GM23338 (cell line): ENCODE results near the gene BLACAT1. TPM values are rescaled to one million over a fixed set of nuclear protein-coding genes. Genes with fewer than 3 reads are reported as not detected.

Experiments
- ATAC-seq: fragments of 200-7000 bp; cut with Tn5 transposase; 3 replicates; pipeline ENCODE4 v1.9.1; 2020
- DNase-seq: peaks from one replicate; pipeline ENCODE4 v3.0.0-alpha.2; 2015; ENCODE audit warnings: low spot score
- H2AFZ ChIP-seq: fragments of 200-600 bp; sonication (generic); 2 replicates; pipeline ENCODE4 v1.8.0; 2016; ENCODE audit warnings: antibody characterized with exemption, mild to moderate bottlenecking, moderate library complexity
- H3F3A ChIP-seq: fragments of 200-600 bp; sonication (generic); replicated peaks from 2 replicates; pipeline ENCODE4 v1.8.0; 2017; ENCODE audit warnings: antibody characterized with exemption, mixed run types, low read depth
- H3K27ac ChIP-seq: fragments of 200-600 bp; sonication (generic); 2 replicates; pipeline ENCODE4 v1.6.1; 2016; ENCODE audit warnings: low read depth
- H3K27me3 ChIP-seq: fragments of 200-600 bp; sonication (generic); 2 replicates; pipeline ENCODE4 v1.8.0; 2016; ENCODE audit warnings: mild to moderate bottlenecking, mixed run types, moderate library complexity; ENCODE audit not compliant: insufficient read depth
- H3K36me3 ChIP-seq: fragments of 200-600 bp; sonication (generic); 2 replicates; pipeline ENCODE4 v1.8.0; 2016; ENCODE audit warnings: mild to moderate bottlenecking; ENCODE audit not compliant: insufficient read depth
- H3K4me1 ChIP-seq: fragments of 200-600 bp; sonication (generic); 2 replicates; pipeline ENCODE4 v1.8.0; 2016; ENCODE audit warnings: mild to moderate bottlenecking, moderate library complexity; ENCODE audit not compliant: insufficient read depth
- H3K4me2 ChIP-seq: fragments of 200-600 bp; sonication (generic); 2 replicates; pipeline ENCODE4 v1.7.1; 2017; ENCODE audit warnings: mixed run types
- H3K4me3 ChIP-seq: fragments of 200-600 bp; sonication (generic); 2 replicates; pipeline ENCODE4 v1.6.1; 2016; ENCODE audit warnings: mixed run types
- H3K79me2 ChIP-seq: fragments of 200-600 bp; sonication (generic); replicated peaks from 2 replicates; pipeline ENCODE4 v1.8.0; 2017; ENCODE audit warnings: mild to moderate bottlenecking; ENCODE audit not compliant: insufficient read depth
- H3K9me2 ChIP-seq: fragments of 200-600 bp; sonication (generic); 2 replicates; pipeline ENCODE4 v1.8.0; 2017; ENCODE audit not compliant: insufficient read depth
- H4K20me1 ChIP-seq: fragments of 200-600 bp; sonication (generic); replicated peaks from 2 replicates; pipeline ENCODE4 v1.8.0; 2017; ENCODE audit warnings: mild to moderate bottlenecking; ENCODE audit not compliant: insufficient read depth
- H3K27ac Mint-ChIP-seq: 2 replicates; pipeline ENCODE4 v1.8.0; 2020; ENCODE audit warnings: inconsistent platforms, mild to moderate bottlenecking, moderate library complexity, mixed read lengths
- H3K27me3 Mint-ChIP-seq: 3 replicates; pipeline ENCODE4 v1.8.0; 2022; ENCODE audit warnings: low read depth, mild to moderate bottlenecking, moderate library complexity, mixed read lengths, inconsistent platforms; ENCODE audit not compliant: insufficient read depth, poor library complexity
- H3K36me3 Mint-ChIP-seq: 3 replicates; pipeline ENCODE4 v1.8.0; 2021; ENCODE audit warnings: low read depth, mild to moderate bottlenecking, inconsistent platforms, moderate library complexity, mixed read lengths
- H3K4me1 Mint-ChIP-seq: 3 replicates; pipeline ENCODE4 v1.8.0; 2020; ENCODE audit warnings: mild to moderate bottlenecking, inconsistent platforms, mixed read lengths
- H3K4me3 Mint-ChIP-seq: 3 replicates; pipeline ENCODE4 v1.8.0; 2021; ENCODE audit warnings: moderate library complexity, mild to moderate bottlenecking, inconsistent platforms, mixed read lengths
- H3K9me3 Mint-ChIP-seq: 3 replicates; pipeline ENCODE4 v1.8.0; 2020; ENCODE audit warnings: moderate library complexity, mild to moderate bottlenecking, inconsistent platforms, mixed read lengths
- CREB1 ChIP-seq: fragments of 250-450 bp; sonication (Bioruptor Pico); IDR thresholded peaks from 2 replicates; pipeline ENCODE4 v1.5.0; 2020; ENCODE audit warnings: low read depth, mild to moderate bottlenecking, moderate library complexity
- CTCF ChIP-seq, 2 experiments: fragments of 200-600 bp in 1 of 2; sonication (generic) in 1 of 2; conservative IDR thresholded peaks; 2 replicates each; pipeline versions ENCODE4 v1.5.1 to v1.6.1; 2016 to 2017; ENCODE audit warnings: antibody characterized with exemption in 2 of 2, low read depth in 2 of 2, mild to moderate bottlenecking in 2 of 2, moderate library complexity in 1 of 2
- JUNB ChIP-seq: IDR thresholded peaks from one replicate; pipeline ENCODE4 v1.6.1; 2016; ENCODE audit warnings: antibody characterized with exemption; ENCODE audit not compliant: unreplicated experiment
- POLR2AphosphoS5 ChIP-seq: IDR thresholded peaks from 2 replicates; pipeline ENCODE4 v1.6.1; 2016; ENCODE audit warnings: antibody characterized with exemption, low read depth
- ZNF114 ChIP-seq: fragments of 250-450 bp; sonication (Bioruptor Pico); IDR thresholded peaks from 2 replicates; pipeline ENCODE4 v1.5.0; 2020; ENCODE audit warnings: mild to moderate bottlenecking, moderate library complexity
- ZNF331 ChIP-seq: fragments of 250-450 bp; sonication (Bioruptor Pico); IDR thresholded peaks from 2 replicates; pipeline ENCODE4 v1.5.0; 2020; ENCODE audit warnings: low read depth, mild to moderate bottlenecking, moderate library complexity
- polyA plus RNA-seq: library from polyadenylated mRNA; unstranded; fragments of >200 nt; fragmentation: Nextera tagmentation; extraction: Ambion mirVana; gene quantifications from 2 replicates; pipeline ENCODE4 v1.2.1, GENCODE V29; 2016
- total RNA-seq: library from RNA; depleted of rRNA; stranded (reverse); fragments of >200 nt; shearing (Covaris generic); gene quantifications from 2 replicates; pipeline ENCODE4 v1.2.3, GENCODE V29; 2014

Gene BLACAT1
- total and polyA plus RNA-seq, 2 experiments from 2014 or later: 1.6 to 6.2 TPM

GRCh38 chr1:205505076-205505729 is 49.4 kb upstream of the BLACAT1 start:
- H3K79me2 ChIP-seq: peaks cover 39% of the 10 kb centered on the region
- Mint-ChIP-seq H3K4me1 (peaks cover 57% of the 10 kb centered on the region), H3K27me3 (peaks cover 2% of the 10 kb centered on the region), H3K27ac (peak overlapping the region; percentile 88), H3K4me3 (peak overlapping the region; percentile 79), H3K36me3 (peaks cover 14% of the 10 kb centered on the region; the same call in 2 of the 3 replicates), H3K9me3 (no peaks in the 10 kb centered on the region; the same call in 2 of the 3 replicates)
- peak overlapping the region; percentile 87 for H3K27ac ChIP-seq
- H4K20me1 ChIP-seq: peaks cover 12% of the 10 kb centered on the region
- DNase-seq (peak; percentile 73), ATAC-seq (peak; percentile 42)
- 0 out of 2 replicates have a peak, but pooled peaks cover 4% of the 10 kb centered on the region for H3F3A ChIP-seq
- peak overlapping the region; percentile 96 for H3K4me3 ChIP-seq
- H3K27me3 ChIP-seq: no peaks in the 10 kb centered on the region
- TF ChIP-seq CREB1 (CRISPR knock-in tag): no peak
- no peak for TF ChIP-seq CTCF (conservative IDR thresholded peaks at IDR 0.05; ENCODE audit: low read depth in 2 of 2)
- no peak for TF ChIP-seq ZNF114
- no peak for TF ChIP-seq ZNF331 (CRISPR knock-in tag)
- peaks cover 31% of the 10 kb centered on the region for H3K4me1 ChIP-seq
- H2AFZ ChIP-seq: peak overlapping the region; percentile 88
- no peaks in the 10 kb centered on the region for H3K36me3 ChIP-seq
- peak overlapping the region; percentile 98 for H3K4me2 ChIP-seq
- H3K9me2 ChIP-seq: no peaks in the 10 kb centered on the region

- peaks cover 39% of the 10 kb centered on the region for H3K79me2 ChIP-seq
- H3F3A ChIP-seq: 0 out of 2 replicates have a peak, but pooled peaks cover 4% of the 10 kb centered on the region
- peak within 1 kb of the TSS; percentile 87 for H3K27ac ChIP-seq
- peak within 1 kb of the TSS; percentile 98 for H3K4me2 ChIP-seq
- peak within 1 kb of the TSS; percentile 88 for H2AFZ ChIP-seq
- peaks cover 2% of the 10 kb centered on the region for H3K27me3 Mint-ChIP-seq
- H3K4me3 ChIP-seq: peak within 1 kb of the TSS; percentile 96
- H3K9me2 ChIP-seq: no peaks in the 10 kb centered on the region
- H3K36me3 Mint-ChIP-seq: peaks cover 14% of the 10 kb centered on the region; the same call in 2 of the 3 replicates
- H3K9me3 Mint-ChIP-seq: no peaks in the 10 kb centered on the region; the same call in 2 of the 3 replicates
- peaks cover 31% of the 10 kb centered on the region for H3K4me1 ChIP-seq
- peaks cover 58% of the 10 kb centered on the region for H3K4me1 Mint-ChIP-seq
- H3K27me3 ChIP-seq: no peaks in the 10 kb centered on the region
- H4K20me1 ChIP-seq: peaks cover 12% of the 10 kb centered on the region
- peak within 1 kb of the TSS; percentile 88 for H3K27ac Mint-ChIP-seq
- TF ChIP-seq JUNB (no peak), POLR2AphosphoS5 (peak; percentile 87), ZNF331 (CRISPR knock-in tag) (no peak)
- no peaks in the 10 kb centered on the region for H3K36me3 ChIP-seq
- H3K4me3 Mint-ChIP-seq: peak within 1 kb of the TSS; percentile 79
- DNase-seq (peak; percentile 96), ATAC-seq (peak; percentile 77)
These were observed 48.6 kb upstream of the BLACAT1 start, which contains the start of gene CDK18 for GRCh38 chr1:205504311-205505075. CDK18 (plus strand) TSS chr1:205504669; CDS start chr1:205523168, 18,499 bp downstream.
